Adrenal gland (tissue), 5 donors: ENCODE data around the gene LRRK2.

Experiments
- CTCF ChIP-seq, 6 experiments: fragments of 450-650 bp in 4 of 6; fragments of 200-600 bp in 2 of 6; sonication (generic) in 1 of 6; IDR thresholded peaks; 1 replicate in 5 of 6; 2 replicates in 1 of 6; pipeline versions ENCODE4 v1.5.1 to v1.8.0; 2016 to 2021; ENCODE audit warnings: antibody characterized with exemption in 6 of 6, mild to moderate bottlenecking in 2 of 6, moderate library complexity in 1 of 6
- POLR2A ChIP-seq, 2 donors: fragments of 450-650 bp; IDR thresholded peaks; one replicate each; pipeline ENCODE4 v1.6.1; 2017; ENCODE audit warnings: antibody characterized with exemption in 2 of 2, mild to moderate bottlenecking in 2 of 2, moderate library complexity in 1 of 2
- donor health status: DM: no; HTN: no; CAD: no.

DNA sequence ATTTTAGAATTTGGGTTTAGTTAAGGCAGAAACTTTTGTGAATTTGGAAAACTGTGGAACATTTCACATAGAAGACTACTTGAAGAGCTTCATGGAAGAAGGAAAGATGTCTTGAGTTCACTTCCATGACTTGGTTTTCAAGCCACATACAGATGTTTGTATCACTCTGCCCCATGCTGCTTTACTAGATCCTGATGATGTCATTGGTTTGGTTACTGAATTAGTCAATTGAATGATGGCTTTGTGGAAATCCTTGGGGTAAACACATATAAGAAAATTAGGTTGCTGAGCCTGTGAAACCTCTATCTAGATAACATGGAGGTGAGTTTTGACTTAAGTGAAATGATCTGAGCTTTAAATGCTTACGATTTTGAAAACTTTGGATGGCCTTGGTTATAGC, 90.6 kb downstream of the LRRK2 start:
- no peak for TF ChIP-seq CTCF (IDR thresholded peaks at IDR 0.05)
- TF ChIP-seq POLR2A (IDR thresholded peaks at IDR 0.05), result no peak
